RPMI7951 (cell line): ENCODE measurements around the gene MOB4. TPM values are rescaled to one million over a fixed set of nuclear protein-coding genes. Genes with fewer than 3 reads are reported as not detected.

Experiments used
- DNase-seq: peaks from one replicate; pipeline ENCODE4 v3.0.0-alpha.2; 2012; ENCODE audit warnings: low read depth
- total RNA-seq: library from RNA; depleted of rRNA; stranded (reverse); fragments of >200 nt; shearing (Covaris generic); gene quantifications from 2 replicates; pipeline ENCODE4 v1.2.3, GENCODE V29; 2014; rRNA removed

MOB4 gene
- total RNA-seq, 1 experiment from 2014 or later = 103 TPM

DNA sequence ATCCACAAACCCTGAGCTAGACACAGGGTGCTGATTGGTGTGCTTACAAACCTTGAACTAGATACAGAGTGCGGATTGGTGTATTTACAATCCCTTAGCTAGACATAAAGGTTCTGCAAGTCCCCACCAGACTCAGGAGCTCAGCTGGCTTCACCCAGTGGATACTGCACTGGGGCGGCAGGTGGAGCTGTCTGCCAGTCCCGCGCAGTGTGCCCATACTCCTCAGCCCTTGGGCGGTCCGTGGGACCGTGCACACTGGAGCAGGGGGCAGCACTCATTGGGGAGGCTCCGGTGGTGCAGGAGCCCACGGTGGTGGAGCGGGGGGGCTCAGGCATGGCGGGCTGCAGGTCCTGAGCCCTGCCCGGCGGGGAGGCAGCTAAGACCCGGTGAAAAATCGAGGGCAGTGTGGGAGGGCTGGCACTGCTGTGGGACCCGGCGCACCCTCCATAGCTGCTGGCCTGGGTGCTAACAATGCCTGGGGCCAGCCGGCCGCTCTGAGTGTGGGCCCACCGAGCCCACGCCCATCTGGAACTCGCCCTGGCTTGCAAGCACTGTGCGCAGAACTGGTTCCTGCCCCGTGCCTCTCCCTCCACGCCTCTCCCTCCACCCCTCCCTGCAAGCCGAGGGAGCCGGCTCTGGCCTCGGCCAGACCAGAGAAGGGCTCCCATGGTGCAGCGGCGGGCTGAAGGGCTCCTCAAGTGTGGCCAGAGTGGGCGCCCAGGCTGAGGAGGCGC is 75.6 kb downstream of the MOB4 start:
- DNase-seq = no peak

DNA sequence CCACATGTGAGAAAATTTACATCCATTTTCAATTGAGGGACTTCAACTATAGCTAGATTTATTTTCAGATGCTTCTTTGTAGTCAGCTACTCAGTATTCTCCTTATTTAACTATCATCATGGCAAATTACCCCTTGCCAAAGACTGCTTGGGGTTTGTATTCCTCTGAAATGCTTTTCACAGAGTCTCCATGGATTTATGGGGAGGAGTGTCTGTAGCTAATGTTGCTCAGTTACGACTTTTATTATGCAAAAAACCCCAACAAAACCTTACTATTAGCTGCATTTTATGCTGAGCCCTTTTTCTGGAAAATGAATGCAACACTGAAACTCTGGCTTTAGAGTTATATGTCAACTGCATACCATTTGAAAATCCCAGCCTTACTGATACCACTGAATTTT is 80.9 kb downstream of the MOB4 start:
- no peak for DNase-seq

DNA sequence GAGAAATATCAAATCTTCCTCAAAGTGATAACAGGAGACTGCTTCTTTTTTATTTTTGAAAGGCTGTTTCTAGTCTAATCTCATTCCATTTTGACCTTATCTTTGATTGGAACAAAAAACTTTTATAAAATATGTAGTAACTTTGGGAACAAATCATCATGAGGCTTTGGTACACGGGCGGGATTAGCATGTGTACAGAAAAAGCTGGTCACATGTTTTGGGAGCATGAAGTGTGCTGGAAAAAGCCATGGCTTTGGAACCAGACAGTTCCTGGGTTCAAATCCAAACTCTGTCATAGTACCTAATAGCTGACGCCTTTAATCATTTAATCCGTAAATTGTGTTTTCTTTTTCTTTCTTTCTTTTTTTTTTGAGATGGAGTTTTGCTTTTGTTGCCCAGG is 81.3 kb downstream of the MOB4 start:
- no peak for DNase-seq

DNA sequence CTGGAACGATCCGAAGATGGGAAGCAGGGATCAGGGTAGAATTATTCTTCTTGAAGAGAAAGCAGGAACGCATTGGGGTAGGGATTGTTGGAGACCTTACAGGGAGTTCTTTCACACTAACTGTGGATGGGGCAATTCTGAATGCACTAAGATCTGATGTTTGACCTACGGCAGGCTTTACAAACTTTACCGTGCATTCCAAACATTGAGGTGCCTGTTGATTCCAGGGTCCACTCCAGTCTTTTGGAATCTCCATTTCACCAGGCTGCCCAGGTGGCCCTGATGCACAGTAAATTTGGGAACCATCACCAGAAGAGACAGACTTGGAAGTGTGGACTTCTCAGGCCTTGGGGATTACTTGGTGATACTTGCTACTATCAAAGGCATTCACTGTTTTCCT is 82.6 kb downstream of the MOB4 start:
- DNase-seq = no peak

DNA sequence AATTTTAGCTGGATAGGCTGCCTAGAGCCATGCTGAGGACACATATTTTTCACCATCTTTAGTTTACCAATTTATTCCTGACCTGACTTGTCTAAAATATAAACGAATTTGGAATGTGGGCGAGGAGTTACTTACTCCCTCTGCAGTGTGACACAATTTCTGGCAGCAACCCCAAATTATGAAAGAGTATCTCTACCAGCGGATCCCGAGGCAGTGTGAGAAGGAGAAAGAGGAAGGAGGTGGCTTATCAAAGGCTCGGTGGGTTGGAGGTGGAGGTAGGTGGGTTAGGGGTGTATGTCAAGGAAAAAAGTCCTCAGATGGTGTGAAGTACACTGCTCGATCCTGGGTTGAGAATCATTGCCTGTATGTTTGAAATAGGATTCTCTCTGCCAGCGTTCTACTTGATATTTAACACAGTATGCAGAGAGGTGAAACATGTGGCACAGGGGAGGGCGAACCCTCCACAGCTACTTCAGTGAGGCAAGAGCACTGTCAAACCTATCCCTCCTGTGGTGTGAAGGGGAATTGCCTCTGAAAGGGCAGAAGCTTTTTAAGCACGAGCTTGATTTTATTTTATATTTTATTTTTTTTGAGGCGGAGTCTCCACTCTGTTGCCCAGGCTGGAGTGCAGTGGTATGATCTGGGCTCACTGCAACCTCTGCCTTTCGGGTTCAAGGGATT is 83.6 kb downstream of the MOB4 start:
- DNase-seq = peak; percentile 24

DNA sequence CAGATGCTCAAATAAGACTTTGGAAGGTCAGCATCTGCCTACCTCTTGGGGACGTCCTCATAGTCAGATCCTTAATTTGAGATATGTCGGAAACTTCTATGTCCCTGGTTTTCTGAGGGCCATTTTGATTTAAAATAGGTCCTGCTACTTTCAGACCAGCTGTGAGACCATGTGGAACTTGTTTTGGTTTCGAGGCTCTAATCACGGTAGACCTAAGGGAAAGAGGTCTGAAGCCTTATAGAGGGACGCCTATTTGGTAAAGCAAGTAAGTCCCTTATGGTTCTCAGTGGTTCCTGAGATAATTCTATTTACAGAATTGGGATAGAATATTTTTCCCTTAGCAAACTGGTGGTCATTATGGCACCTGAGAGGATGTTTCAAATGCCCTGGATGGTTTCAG is 84.4 kb downstream of the MOB4 start:
- DNase-seq = no peak

DNA sequence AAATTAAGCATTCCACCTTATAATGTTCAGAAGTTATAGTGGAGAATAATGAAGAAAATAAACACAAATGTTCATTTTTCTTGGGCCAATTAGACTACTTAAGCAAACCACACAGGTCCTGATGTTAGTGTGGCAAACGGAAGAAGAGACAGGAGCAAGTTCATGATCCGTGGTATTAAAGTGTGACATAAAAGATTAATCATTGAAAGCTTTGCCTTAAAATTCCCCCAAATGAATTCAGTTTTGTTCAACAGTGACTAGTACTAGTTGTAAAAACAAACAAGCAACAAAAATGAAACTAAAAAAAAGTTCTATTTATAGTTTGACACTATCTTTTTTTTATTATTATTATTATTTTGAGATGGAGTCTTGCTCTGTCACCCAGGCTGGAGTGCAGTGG is 85.9 kb downstream of the MOB4 start:
- DNase-seq = no peak

Other genes with a start within 250 kb of the MOB4 start
- 10.8 and 11.3 TPM in 2 replicates for gene ANKRD44, start 205.3 kb upstream of the MOB4 start, total RNA-seq
- 236 and 294 TPM in 2 replicates for gene SF3B1, start 81.0 kb upstream of the MOB4 start, total RNA-seq
- 45.1 and 46.9 TPM in 2 replicates for gene COQ10B, start 62.5 kb upstream of the MOB4 start, total RNA-seq
- gene HSPD1, start 16.2 kb upstream of the MOB4 start, total RNA-seq = 286 and 315 TPM in 2 replicates
- 516 and 553 TPM in 2 replicates for gene HSPE1, start 15.7 kb upstream of the MOB4 start, total RNA-seq
- gene RFTN2, start 159.5 kb downstream of the MOB4 start, total RNA-seq = 1.7 and 2.0 TPM in 2 replicates
- gene MARS2, start 189.3 kb downstream of the MOB4 start, total RNA-seq = 4.1 and 4.6 TPM in 2 replicates